Type B pancreatic cell (in vitro differentiated cells): ENCODE data around the gene C3orf70. TPM values are rescaled to one million over a fixed set of nuclear protein-coding genes. Genes with fewer than 3 reads are reported as not detected.
A peak's percentile ranks its signal among the peaks of the same experiment; 100 is the strongest.

Source experiments
- DNase-seq: peaks from one replicate; pipeline ENCODE4 v3.0.0; 2021; ENCODE audit warnings: mixed read lengths; ENCODE audit not compliant: unreplicated experiment; ENCODE audit errors: extremely low spot score
- H3K27ac Mint-ChIP-seq: 2 replicates; pipeline ENCODE4 v1.8.0; 2021; ENCODE audit warnings: mild to moderate bottlenecking, mixed read lengths
- H3K27me3 Mint-ChIP-seq: 2 replicates; pipeline ENCODE4 v1.8.0; 2021; ENCODE audit warnings: mixed read lengths
- H3K36me3 Mint-ChIP-seq: 2 replicates; pipeline ENCODE4 v1.8.0; 2021; ENCODE audit warnings: mixed read lengths
- H3K4me1 Mint-ChIP-seq: one replicate; pipeline ENCODE4 v1.8.0; 2021; ENCODE audit warnings: mixed read lengths; ENCODE audit not compliant: unreplicated experiment
- H3K4me3 Mint-ChIP-seq: 2 replicates; pipeline ENCODE4 v1.8.0; 2021; ENCODE audit warnings: mild to moderate bottlenecking, mixed read lengths
- H3K9me3 Mint-ChIP-seq: 2 replicates; pipeline ENCODE4 v1.8.0; 2021; ENCODE audit warnings: mixed read lengths
- long read RNA-seq: library from polyadenylated mRNA; unstranded; transcript quantifications from one replicate; pipeline ENCODE4 v2.0.0, GENCODE V29; 2020
- total RNA-seq: library from RNA; stranded (reverse); gene quantifications from 2 replicates; pipeline ENCODE4 v1.2.1, GENCODE V29; 2021; ENCODE audit warnings: low replicate concordance
- TF ChIP-seq, protein P1 (sequence below): fragments of 200-600 bp; sonication (generic); conservative IDR thresholded peaks from 2 replicates; pipeline ENCODE4 v1.5.0; 2021; ENCODE audit warnings: antibody characterized with exemption, mild to moderate bottlenecking

The C3orf70 gene, protein sequence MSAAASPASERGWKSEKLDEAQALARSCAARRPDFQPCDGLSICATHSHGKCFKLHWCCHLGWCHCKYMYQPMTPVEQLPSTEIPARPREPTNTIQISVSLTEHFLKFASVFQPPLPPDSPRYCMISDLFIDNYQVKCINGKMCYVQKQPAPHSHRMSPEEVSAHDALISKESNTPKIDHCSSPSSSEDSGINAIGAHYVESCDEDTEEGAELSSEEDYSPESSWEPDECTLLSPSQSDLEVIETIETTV
- total RNA-seq: 1.6 and 4.1 TPM in 2 replicates
- long read RNA-seq, partial matches to known transcripts: 0 of 1 reads
- long read RNA-seq, other reads (novel, unspliced or antisense): 1 of 1 reads

DNA sequence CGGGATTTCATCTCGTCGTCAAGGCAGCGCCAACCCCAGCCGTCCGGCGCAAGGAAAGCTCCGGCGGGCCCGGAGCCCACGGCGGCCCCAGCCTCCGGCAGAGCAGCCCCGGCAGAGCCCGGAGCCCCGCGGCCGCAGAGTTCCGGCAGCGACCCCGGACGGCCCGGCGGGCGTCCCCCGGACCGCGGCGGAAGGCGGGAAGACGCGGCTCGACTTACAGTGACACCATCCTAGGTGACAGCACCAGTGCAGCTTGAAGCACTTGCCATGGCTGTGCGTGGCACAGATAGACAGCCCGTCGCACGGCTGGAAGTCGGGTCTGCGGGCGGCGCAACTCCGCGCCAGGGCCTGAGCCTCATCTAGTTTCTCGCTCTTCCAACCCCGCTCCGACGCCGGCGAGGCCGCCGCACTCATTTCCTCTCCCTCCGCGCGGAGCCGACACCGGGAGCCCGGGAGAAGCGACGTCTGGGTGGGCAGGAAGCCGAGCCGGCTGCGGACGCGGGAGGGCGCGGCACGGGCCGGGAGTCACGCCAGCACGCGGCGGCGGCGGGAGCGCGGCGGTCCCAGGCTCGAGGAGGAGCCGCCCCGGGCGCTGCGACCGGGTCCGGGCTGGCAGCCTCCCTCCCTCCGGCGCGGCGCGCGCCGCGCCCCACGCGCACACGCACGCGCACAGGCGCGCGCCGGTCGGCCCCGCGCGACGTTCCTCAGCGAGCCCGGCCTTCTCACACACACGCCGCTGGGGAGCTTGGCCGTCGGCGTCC is at the start of gene C3orf70:
TSS of gene C3orf70 (minus strand) at position 651 of the 761 bp plus-strand sequence. CDS start at position 414, 237 bp downstream.
- Mint-ChIP-seq H3K9me3 (no peaks in the 10 kb centered on the region), H3K36me3 (no peaks in the 10 kb centered on the region), H3K27me3 (peaks cover 44% of the 10 kb centered on the region), H3K27ac (peak within 1 kb of the TSS; percentile 65), H3K4me1 (peaks cover 6% of the 10 kb centered on the region), H3K4me3 (peak within 1 kb of the TSS; percentile 90)
- TF ChIP-seq, protein P1, sequence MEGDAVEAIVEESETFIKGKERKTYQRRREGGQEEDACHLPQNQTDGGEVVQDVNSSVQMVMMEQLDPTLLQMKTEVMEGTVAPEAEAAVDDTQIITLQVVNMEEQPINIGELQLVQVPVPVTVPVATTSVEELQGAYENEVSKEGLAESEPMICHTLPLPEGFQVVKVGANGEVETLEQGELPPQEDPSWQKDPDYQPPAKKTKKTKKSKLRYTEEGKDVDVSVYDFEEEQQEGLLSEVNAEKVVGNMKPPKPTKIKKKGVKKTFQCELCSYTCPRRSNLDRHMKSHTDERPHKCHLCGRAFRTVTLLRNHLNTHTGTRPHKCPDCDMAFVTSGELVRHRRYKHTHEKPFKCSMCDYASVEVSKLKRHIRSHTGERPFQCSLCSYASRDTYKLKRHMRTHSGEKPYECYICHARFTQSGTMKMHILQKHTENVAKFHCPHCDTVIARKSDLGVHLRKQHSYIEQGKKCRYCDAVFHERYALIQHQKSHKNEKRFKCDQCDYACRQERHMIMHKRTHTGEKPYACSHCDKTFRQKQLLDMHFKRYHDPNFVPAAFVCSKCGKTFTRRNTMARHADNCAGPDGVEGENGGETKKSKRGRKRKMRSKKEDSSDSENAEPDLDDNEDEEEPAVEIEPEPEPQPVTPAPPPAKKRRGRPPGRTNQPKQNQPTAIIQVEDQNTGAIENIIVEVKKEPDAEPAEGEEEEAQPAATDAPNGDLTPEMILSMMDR: no peak
- DNase-seq: peak; percentile 78

DNA sequence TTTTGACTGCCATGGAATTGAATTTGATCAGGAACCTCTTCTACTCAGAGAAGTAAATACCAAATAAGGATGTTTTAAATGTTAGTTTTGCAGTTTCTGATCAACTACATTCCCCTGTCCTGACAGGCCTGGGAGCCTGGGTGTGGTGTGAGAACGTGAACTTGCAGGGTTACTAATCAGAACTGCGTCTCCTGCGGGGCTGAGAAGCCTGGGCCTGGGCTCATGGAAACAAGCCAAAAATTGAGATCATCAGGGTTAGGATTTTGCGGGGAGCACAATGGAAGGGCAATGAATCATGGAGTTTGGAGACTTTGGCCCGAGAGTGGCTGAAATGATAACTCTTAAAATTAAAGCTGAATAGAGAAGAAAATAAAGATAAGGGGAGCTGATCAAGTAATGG is 47.8 kb upstream of the C3orf70 start:
- no peaks in the 10 kb centered on the region for H3K27me3 Mint-ChIP-seq
- peak overlapping the region; percentile 95 for H3K27ac Mint-ChIP-seq
- peaks cover 9% of the 10 kb centered on the region for H3K9me3 Mint-ChIP-seq
- TF ChIP-seq, protein P1: no peak
- H3K4me3 Mint-ChIP-seq: peak overlapping the region; percentile 34
- H3K4me1 Mint-ChIP-seq: peaks cover 11% of the 10 kb centered on the region
- peaks cover 12% of the 10 kb centered on the region for H3K36me3 Mint-ChIP-seq
- no peak for DNase-seq

DNA sequence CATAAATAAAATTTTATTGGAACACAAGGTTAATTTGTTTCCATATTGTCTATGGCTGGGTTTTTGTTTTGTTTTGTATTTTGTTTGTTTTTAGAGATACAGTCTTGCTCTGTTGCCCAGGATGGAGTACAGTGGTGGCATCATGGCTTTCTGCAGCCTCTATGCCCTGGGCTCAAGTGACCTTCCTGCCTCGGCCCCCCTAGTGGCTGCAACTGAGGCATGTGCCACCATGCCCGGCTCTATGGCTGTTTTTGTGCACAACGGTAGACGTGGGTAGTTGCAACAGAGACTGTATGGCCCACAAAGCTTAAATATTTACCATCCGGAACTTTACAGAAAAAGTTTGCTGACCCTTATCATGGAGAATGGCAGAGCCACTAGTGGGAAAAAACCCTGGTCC is 46.8 kb upstream of the C3orf70 start:
- H3K27me3 Mint-ChIP-seq: no peaks in the 10 kb centered on the region

DNA sequence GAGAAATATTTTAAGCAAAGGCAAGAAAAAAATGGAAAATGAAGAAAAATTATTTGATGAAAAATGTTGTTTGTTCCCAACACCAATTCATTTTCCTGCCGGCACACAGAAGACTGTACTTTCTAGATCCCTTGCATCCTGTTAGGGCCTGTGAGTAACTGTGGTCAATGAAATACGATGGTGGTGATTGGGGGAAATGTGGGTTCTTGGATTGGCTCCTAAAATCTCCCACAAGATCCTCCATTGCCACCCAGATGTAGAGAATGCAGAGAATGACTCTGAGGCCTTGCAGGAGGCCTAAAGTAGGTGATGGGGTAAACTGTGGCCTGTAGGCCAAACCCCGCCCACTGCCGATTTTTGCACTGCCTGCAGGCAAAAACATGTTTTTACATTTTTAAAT is 46.3 kb upstream of the C3orf70 start:
- no peak for DNase-seq
- Mint-ChIP-seq H3K27me3 (no peaks in the 10 kb centered on the region), H3K27ac (peak overlapping the region; percentile 50), H3K9me3 (peaks cover 13% of the 10 kb centered on the region), H3K4me3 (no peak overlapping the region), H3K36me3 (peaks cover 12% of the 10 kb centered on the region), H3K4me1 (peaks cover 11% of the 10 kb centered on the region)
- TF ChIP-seq, protein P1: no peak

More for the DNA sequence above, 46.8 kb upstream of the C3orf70 start:
- Mint-ChIP-seq H3K27ac (peak overlapping the region; percentile 51), H3K4me3 (no peak overlapping the region), H3K9me3 (peaks cover 13% of the 10 kb centered on the region), H3K4me1 (peaks cover 11% of the 10 kb centered on the region), H3K36me3 (peaks cover 12% of the 10 kb centered on the region)
- no peak for DNase-seq
- TF ChIP-seq, protein P1: no peak

DNA sequence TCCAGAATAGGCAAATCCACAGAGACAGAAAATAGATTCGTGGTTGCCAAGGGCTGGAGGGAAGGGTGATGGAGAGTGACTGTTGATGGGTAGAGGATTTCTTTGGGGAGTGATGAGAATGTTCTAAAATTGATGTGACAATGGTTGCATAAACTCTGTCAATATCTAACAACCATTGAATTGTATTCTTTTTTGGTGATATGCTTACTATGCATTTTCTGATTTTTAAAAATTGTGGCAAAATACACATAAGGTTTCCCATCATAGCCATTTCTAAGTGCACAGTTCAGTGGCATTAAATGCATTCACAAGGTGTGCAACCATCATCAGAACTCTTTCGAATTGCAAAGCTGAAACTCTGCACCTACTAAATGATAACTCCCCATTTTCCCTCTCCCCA is 44.2 kb upstream of the C3orf70 start:
- H3K4me3 Mint-ChIP-seq: no peak overlapping the region
- H3K9me3 Mint-ChIP-seq: peaks cover 13% of the 10 kb centered on the region
- TF ChIP-seq, protein P1: no peak
- peaks cover 11% of the 10 kb centered on the region for H3K4me1 Mint-ChIP-seq
- no peak overlapping the region for H3K27ac Mint-ChIP-seq
- H3K36me3 Mint-ChIP-seq: peaks cover 12% of the 10 kb centered on the region
- no peaks in the 10 kb centered on the region for H3K27me3 Mint-ChIP-seq
- no peak for DNase-seq
